ENCODE measurements around the gene DVL1.
"Not testable (repeated sequence)": the region's sequence is repeated elsewhere in the genome, so short reads cannot be mapped to it uniquely, and the experiment has no call there.

The DVL1 gene

GRCh38 chr1:1324524-1325287, 24.5 kb downstream of the DVL1 start, which contains the start of the genes CPTP and INTS11:
Gene CPTP (plus strand): TSS chr1:1324802. CDS start chr1:1326911, 2,109 bp downstream.
Gene INTS11 (minus strand): TSS chr1:1324660. CDS start chr1:1324608, 52 bp downstream.
- peak; percentile 91 for DNase-seq

- no peak for DNase-seq
Measured at GRCh38 chr1:1324084-1324523, 25.1 kb downstream of the DVL1 start.

GRCh38 chr1:1322952-1323351, 26.3 kb downstream of the DVL1 start:
- DNase-seq, result no peak

GRCh38 chr1:1322418-1322817, 26.8 kb downstream of the DVL1 start:
- DNase-seq, result no peak

- DNase-seq, result no peak
Measured at GRCh38 chr1:1321477-1321876, 27.7 kb downstream of the DVL1 start.

- no peak for DNase-seq
Measured at GRCh38 chr1:1320666-1321448, 28.4 kb downstream of the DVL1 start.

GRCh38 chr1:1319646-1319941, 29.6 kb downstream of the DVL1 start:
- DNase-seq, result no peak

GRCh38 chr1:1318777-1319645, 30.2 kb downstream of the DVL1 start:
- DNase-seq, result no peak

- DNase-seq, result peak; percentile 57
Measured at GRCh38 chr1:1318131-1318652, 31.0 kb downstream of the DVL1 start.

- no peak for DNase-seq
Measured at GRCh38 chr1:1317420-1317819, 31.8 kb downstream of the DVL1 start.

GRCh38 chr1:1316199-1316598, 33.0 kb downstream of the DVL1 start:
- not testable (repeated sequence) for DNase-seq

GRCh38 chr1:1315435-1315954, 33.7 kb downstream of the DVL1 start:
- no peak for DNase-seq

GRCh38 chr1:1314678-1315335, 34.4 kb downstream of the DVL1 start:
- DNase-seq, result no peak

GRCh38 chr1:1314237-1314586, 35.0 kb downstream of the DVL1 start:
- no peak for DNase-seq

GRCh38 chr1:1313500-1314236, 35.5 kb downstream of the DVL1 start:
- DNase-seq, result no peak

GRCh38 chr1:1312450-1313314, 36.5 kb downstream of the DVL1 start:
- DNase-seq, result no peak

- no peak for DNase-seq
Measured at GRCh38 chr1:1311107-1312104, 37.8 kb downstream of the DVL1 start.

GRCh38 chr1:1310476-1311053, 38.7 kb downstream of the DVL1 start:
- no peak for DNase-seq

GRCh38 chr1:1310109-1310385, 39.2 kb downstream of the DVL1 start:
- DNase-seq, result no peak
